Osteoblast (primary cell): Measurements from ENCODE around the gene FAM20C. TPM values are rescaled to one million over a fixed set of nuclear protein-coding genes. Genes with fewer than 3 reads are reported as not detected.

Source experiments
- DNase-seq: peaks from one replicate; pipeline ENCODE4 v3.0.0; 2011; ENCODE audit warnings: low spot score, mixed read lengths; ENCODE audit not compliant: insufficient read length; ENCODE audit errors: missing footprints
- H2AFZ ChIP-seq: 2 replicates; pipeline ENCODE4 v1.6.0; 2011; ENCODE audit warnings: mild to moderate bottlenecking, low read length
- H3K27ac ChIP-seq: 2 replicates; pipeline ENCODE4 v1.5.1; 2011; ENCODE audit warnings: mild to moderate bottlenecking, low read depth, low read length, moderate library complexity
- H3K27me3 ChIP-seq: 2 replicates; pipeline ENCODE4 v1.6.0; 2012; ENCODE audit warnings: mild to moderate bottlenecking, control low read depth, inconsistent platforms, low read length, moderate library complexity; ENCODE audit not compliant: insufficient read depth
- H3K36me3 ChIP-seq: 2 replicates; pipeline ENCODE4 v1.5.1; 2011; ENCODE audit warnings: mild to moderate bottlenecking, low read length, control low read depth, moderate library complexity; ENCODE audit not compliant: insufficient read depth
- H3K4me1 ChIP-seq: 2 replicates; pipeline ENCODE4 v1.5.1; 2011; ENCODE audit warnings: mild to moderate bottlenecking, low read length, control low read depth, moderate library complexity; ENCODE audit not compliant: insufficient read depth
- H3K4me2 ChIP-seq: 2 replicates; pipeline ENCODE4 v1.6.0; 2011; ENCODE audit warnings: mild to moderate bottlenecking, low read length; ENCODE audit not compliant: insufficient read depth
- H3K4me3 ChIP-seq: fragments of 200-600 bp; sonication (generic); 3 replicates; pipeline ENCODE4 v1.5.1; 2012; ENCODE audit warnings: mild to moderate bottlenecking, low read length, inconsistent platforms; ENCODE audit not compliant: insufficient read depth
- H3K79me2 ChIP-seq: 2 replicates; pipeline ENCODE4 v1.6.0; 2012; ENCODE audit warnings: mild to moderate bottlenecking, low read length, control low read depth, inconsistent platforms; ENCODE audit not compliant: insufficient read depth
- H3K9me3 ChIP-seq: 2 replicates; pipeline ENCODE4 v1.5.1; 2011; ENCODE audit warnings: low read depth, low read length, control low read depth
- H4K20me1 ChIP-seq: 2 replicates; pipeline ENCODE4 v1.6.0; 2012; ENCODE audit warnings: mild to moderate bottlenecking, low read length, control low read depth; ENCODE audit not compliant: insufficient read depth
- total RNA-seq: library from RNA; depleted of rRNA; stranded (reverse); fragments of >200 nt; gene quantifications from 2 replicates; pipeline ENCODE4 v1.2.3, GENCODE V29; 2012
- TF ChIP-seq, protein P1 (sequence below): IDR thresholded peaks from 2 replicates; pipeline ENCODE4 v1.5.1; 2011; ENCODE audit warnings: mild to moderate bottlenecking, low read depth, low read length, moderate library complexity; ENCODE audit errors: extremely low read depth

The FAM20C gene
- total RNA-seq, 1 donor: 46.0 TPM

DNA sequence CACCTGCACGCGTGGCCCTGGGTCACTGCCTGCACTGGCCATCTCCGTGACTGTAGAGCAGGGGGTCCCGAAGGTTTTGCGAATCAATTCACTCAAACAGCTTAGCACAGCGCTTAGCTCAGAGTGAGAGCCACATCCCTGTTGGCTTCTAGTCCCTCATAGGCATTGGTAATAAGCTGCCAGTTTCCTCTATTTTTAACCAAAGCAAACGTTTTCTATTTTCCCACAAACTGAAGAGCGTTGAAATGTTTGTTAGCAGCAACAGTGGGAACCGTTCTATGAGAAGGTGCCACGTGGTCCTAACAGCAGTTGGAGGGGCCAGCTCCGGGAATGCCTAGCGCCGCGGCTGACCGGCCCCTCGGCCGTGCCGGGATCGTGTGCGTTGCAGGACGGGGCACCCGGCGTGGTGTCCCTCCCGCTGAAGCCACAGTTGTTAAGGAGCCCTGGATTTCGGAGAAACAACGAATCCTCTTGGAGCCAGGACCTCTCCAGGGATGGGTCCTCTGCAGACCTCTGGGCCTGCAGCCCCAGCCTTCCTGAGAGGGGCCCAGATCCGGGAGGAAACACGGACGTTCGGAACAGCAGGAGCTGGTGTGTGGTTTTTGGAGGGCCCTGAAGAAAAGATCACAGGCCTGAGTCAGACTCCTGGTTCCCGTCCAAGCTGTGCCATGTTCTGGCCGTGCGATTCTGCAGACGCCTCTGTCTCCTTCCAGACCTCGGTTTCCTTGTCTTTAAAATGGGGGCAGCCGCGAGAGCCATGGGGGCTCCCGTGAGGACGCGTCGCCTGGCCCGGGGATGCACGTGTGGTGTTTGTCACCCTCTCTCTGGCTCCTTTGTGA lies 40.3 kb downstream of the FAM20C start:
- Histone ChIP-seq H3K4me2 (peak overlapping the region; percentile 48), H3K9me3 (no peaks in the 10 kb centered on the region), H3K36me3 (peaks cover 46% of the 10 kb centered on the region), H2AFZ (no peak overlapping the region), H3K27ac (peak overlapping the region; percentile 35), H3K79me2 (peaks cover 89% of the 10 kb centered on the region), H3K27me3 (no peaks in the 10 kb centered on the region), H3K4me3 (peak overlapping the region; percentile 40), H3K4me1 (peaks cover 46% of the 10 kb centered on the region), H4K20me1 (peaks cover 88% of the 10 kb centered on the region)
- TF ChIP-seq, protein P1, sequence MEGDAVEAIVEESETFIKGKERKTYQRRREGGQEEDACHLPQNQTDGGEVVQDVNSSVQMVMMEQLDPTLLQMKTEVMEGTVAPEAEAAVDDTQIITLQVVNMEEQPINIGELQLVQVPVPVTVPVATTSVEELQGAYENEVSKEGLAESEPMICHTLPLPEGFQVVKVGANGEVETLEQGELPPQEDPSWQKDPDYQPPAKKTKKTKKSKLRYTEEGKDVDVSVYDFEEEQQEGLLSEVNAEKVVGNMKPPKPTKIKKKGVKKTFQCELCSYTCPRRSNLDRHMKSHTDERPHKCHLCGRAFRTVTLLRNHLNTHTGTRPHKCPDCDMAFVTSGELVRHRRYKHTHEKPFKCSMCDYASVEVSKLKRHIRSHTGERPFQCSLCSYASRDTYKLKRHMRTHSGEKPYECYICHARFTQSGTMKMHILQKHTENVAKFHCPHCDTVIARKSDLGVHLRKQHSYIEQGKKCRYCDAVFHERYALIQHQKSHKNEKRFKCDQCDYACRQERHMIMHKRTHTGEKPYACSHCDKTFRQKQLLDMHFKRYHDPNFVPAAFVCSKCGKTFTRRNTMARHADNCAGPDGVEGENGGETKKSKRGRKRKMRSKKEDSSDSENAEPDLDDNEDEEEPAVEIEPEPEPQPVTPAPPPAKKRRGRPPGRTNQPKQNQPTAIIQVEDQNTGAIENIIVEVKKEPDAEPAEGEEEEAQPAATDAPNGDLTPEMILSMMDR: no peak
- peak; percentile 98 for DNase-seq

DNA sequence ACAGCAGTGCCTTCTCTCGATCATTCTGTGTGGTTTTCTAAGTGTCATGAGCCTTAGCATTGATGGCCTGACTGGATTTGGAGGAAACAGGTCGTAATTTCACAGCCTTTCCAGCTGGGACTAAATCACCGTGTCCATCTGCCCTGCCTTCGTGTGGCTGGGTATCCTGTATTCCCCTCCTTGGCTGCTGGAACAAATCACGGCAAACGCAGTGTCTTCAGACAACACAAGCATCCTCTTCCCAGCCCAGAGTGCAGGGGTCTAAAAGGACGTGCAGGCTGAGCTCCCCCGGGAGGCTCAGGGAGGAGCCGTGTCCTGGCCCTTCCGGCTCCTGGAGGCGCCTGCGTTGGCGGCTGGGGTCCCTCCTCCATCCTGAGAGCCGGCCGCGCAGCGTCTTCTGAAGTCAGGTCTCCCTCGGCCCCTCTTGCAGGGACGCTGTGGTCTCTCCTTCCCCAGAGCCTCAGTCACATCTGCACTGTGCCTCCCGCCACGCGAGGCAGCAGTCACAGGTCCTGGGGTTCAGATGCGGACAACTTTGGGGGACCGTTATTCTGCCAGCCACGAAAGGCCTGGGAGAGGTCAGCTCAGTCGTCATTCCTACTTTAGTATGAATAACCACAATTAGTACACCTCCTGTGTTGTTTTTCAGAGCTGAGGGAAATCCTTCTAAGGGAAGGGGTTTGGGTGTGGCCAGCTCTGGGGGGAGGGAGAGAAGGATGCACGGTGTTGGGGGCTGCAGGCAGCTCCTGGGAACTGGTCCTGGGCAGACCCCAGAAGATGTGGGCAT lies 41.1 kb downstream of the FAM20C start:
- no peak overlapping the region for H3K4me3 ChIP-seq
- H3K79me2 ChIP-seq: peaks cover 84% of the 10 kb centered on the region
- H3K27me3 ChIP-seq: no peaks in the 10 kb centered on the region
- peaks cover 39% of the 10 kb centered on the region for H3K4me1 ChIP-seq
- peaks cover 82% of the 10 kb centered on the region for H4K20me1 ChIP-seq
- no peak for DNase-seq
- peak overlapping the region; percentile 35 for H3K27ac ChIP-seq
- H2AFZ ChIP-seq: no peak overlapping the region
- H3K9me3 ChIP-seq: no peaks in the 10 kb centered on the region
- peaks cover 40% of the 10 kb centered on the region for H3K36me3 ChIP-seq
- TF ChIP-seq, protein P1: no peak
- peak overlapping the region; percentile 16 for H3K4me2 ChIP-seq

DNA sequence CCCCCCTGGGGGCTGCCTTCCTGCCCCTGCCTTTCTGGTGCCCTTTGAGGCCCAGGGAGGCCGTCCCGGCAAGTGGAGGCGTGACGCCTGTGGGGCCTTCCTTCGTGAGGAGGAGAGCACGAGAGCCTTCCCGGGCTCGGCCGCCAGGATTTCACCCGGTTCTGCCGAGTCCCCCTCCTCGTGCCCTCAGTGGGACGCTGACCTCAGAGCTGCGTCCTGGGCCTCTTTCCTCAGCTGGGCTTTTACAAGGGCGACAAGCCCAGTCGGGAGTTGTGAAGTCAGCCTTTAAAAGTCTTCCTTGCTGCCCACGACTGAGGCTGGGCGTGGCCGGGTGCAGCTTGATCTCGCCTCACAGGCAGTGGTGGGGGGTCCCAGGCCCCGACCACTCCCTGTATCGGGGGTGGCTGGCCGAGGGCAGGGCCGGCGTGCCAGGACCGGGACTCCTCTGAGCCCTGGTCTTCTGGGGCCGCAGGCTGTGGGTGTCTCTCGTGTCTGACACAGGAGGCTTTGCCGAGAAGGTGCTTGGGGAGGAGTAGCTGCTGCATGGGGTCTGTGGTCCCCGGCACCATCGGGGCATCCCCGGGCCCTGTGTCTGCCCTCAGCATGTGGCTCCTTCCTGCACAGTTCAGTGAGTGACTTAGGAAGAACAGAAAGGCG lies 41.8 kb downstream of the FAM20C start:
- Histone ChIP-seq H2AFZ (no peak overlapping the region), H4K20me1 (peaks cover 77% of the 10 kb centered on the region), H3K4me2 (no peak overlapping the region), H3K36me3 (peaks cover 37% of the 10 kb centered on the region), H3K4me1 (peaks cover 32% of the 10 kb centered on the region), H3K9me3 (no peaks in the 10 kb centered on the region), H3K79me2 (peaks cover 82% of the 10 kb centered on the region), H3K4me3 (no peak overlapping the region), H3K27ac (no peak overlapping the region), H3K27me3 (no peaks in the 10 kb centered on the region)
- TF ChIP-seq, protein P1: no peak
- DNase-seq: no peak
